Left lung (tissue), 10 donors: ENCODE results near the gene BNIP3. TPM values are rescaled to one million over a fixed set of nuclear protein-coding genes. Genes with fewer than 3 reads are reported as not detected.
"Not testable (repeated sequence)": the region's sequence is repeated elsewhere in the genome, so short reads cannot be mapped to it uniquely, and the experiment has no call there.

Source experiments
- ATAC-seq: fragments of 200-7000 bp; cut with Tn5 transposase; one replicate; pipeline ENCODE4 v1.9.1; 2020; ENCODE audit warnings: moderate library complexity
- DNase-seq, 4 donors: peaks; one replicate each; pipeline ENCODE4 v3.0.0-alpha.2; 2013 to 2020
- H3K27ac ChIP-seq, 2 donors: fragments of 200-600 bp; sonication (generic) in 1 of 2; one replicate each; pipeline versions ENCODE4 v1.5.0 to v1.8.0; 2020 to 2021
- H3K27me3 ChIP-seq, 2 donors: fragments of 200-600 bp; sonication (generic) in 1 of 2; one replicate each; pipeline versions ENCODE4 v1.5.0 to v1.8.0; 2020 to 2021
- H3K36me3 ChIP-seq, 2 donors: fragments of 200-600 bp; sonication (generic) in 1 of 2; one replicate each; pipeline versions ENCODE4 v1.5.0 to v1.8.0; 2020 to 2021
- H3K4me1 ChIP-seq, 2 donors: fragments of 200-600 bp; one replicate each; pipeline ENCODE4 v1.8.0; 2021
- H3K4me3 ChIP-seq, 2 donors: fragments of 200-600 bp; sonication (generic) in 1 of 2; one replicate each; pipeline versions ENCODE4 v1.5.0 to v1.8.0; 2020 to 2021; ENCODE audit warnings: mild to moderate bottlenecking in 1 of 2
- H3K9me3 ChIP-seq, 2 donors: fragments of 200-600 bp; sonication (generic) in 1 of 2; one replicate each; pipeline versions ENCODE4 v1.5.0 to v1.8.0; 2020 to 2021
- intact Hi-C, 2 donors: fragments of 100-400 bp; cut with DNase I; formaldehyde crosslinking; loops; one replicate each; pipeline versions ENCODE4 v1.11.2 to v1.14.2; 2022
- polyA plus RNA-seq, 6 donors: library from polyadenylated mRNA; unstranded; fragments of 120-200 nt; gene quantifications; one replicate each; pipeline ENCODE4 v1.2.1, GENCODE V29; 2013; ENCODE audit not compliant: insufficient read length in 6 of 6
- total RNA-seq, 2 donors: library from RNA; stranded (reverse); fragmentation: NEBNext Ultra II Directional; extraction: Animal tissue kit (Norgen Biotek cat#: 25700); gene quantifications; one replicate each; pipeline ENCODE4 v1.2.1, GENCODE V29; 2021
- TF ChIP-seq, protein P1 (sequence below), 2 donors: fragments of 200-600 bp; sonication (generic) in 1 of 2; IDR thresholded peaks; one replicate each; pipeline versions ENCODE4 v1.5.0 to v1.8.0; 2021; ENCODE audit warnings: antibody characterized with exemption in 2 of 2
- donor health status: DM: no; HTN: yes; CAD: no.
- donor health status: DM: no; HTN: no; CAD: no.

BNIP3 gene
- total and polyA plus RNA-seq, 8 donors = 25.7 to 55.3 (median 36.1) TPM

DNA sequence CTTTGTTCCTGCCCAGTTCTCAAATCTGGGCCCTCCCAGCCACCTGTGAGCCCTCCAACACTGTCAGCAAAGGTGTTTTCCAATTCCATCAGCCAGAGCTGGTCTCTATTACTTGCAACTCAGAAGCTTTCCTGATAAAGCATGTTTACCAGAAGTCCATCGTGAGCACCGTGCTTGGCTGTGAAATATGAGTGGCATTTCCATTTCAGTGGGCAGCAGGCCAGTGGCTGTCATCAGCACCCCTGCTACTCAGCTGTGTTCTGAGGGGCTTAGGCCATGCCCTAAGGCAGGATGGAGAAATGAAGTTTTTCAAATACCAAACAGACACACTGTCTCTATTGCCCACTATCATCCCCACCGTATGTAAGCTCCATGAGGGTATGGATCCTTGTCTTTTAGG is 12.7 kb upstream of the BNIP3 start:
- no peaks in the 10 kb centered on the region for H3K36me3 ChIP-seq
- H3K4me1 ChIP-seq = peaks cover 14 to 19% of the 10 kb centered on the region in 2 donors
- H3K27ac ChIP-seq = no peak overlapping the region
- no peak for ATAC-seq
- intact Hi-C loops = no loop called here
- TF ChIP-seq, protein P1, sequence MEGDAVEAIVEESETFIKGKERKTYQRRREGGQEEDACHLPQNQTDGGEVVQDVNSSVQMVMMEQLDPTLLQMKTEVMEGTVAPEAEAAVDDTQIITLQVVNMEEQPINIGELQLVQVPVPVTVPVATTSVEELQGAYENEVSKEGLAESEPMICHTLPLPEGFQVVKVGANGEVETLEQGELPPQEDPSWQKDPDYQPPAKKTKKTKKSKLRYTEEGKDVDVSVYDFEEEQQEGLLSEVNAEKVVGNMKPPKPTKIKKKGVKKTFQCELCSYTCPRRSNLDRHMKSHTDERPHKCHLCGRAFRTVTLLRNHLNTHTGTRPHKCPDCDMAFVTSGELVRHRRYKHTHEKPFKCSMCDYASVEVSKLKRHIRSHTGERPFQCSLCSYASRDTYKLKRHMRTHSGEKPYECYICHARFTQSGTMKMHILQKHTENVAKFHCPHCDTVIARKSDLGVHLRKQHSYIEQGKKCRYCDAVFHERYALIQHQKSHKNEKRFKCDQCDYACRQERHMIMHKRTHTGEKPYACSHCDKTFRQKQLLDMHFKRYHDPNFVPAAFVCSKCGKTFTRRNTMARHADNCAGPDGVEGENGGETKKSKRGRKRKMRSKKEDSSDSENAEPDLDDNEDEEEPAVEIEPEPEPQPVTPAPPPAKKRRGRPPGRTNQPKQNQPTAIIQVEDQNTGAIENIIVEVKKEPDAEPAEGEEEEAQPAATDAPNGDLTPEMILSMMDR (IDR thresholded peaks at IDR 0.05) = no peak
- H3K27me3 ChIP-seq = no peaks in the 10 kb centered on the region
- H3K4me3 ChIP-seq = no peak overlapping the region
- DNase-seq = no peak
- H3K9me3 ChIP-seq = no peaks in the 10 kb centered on the region

DNA sequence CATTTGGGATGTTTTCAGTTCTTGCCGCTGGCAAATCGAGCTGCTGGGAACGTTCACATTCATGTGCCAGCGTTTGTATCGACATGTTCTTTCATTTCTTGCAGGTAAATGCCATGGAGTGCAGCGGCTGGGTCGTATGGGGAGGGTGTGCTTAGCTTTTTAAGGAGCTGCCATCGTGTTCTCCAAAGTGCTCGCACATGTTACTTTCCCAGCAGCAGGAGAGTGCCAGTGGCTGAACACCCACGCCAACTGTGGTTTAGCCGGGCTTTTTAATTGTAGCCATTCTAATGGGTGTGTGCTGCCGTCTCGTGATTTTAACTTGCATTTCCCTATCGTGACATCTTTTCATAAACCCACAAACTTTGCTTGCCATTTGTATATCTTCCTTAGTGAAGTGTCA is 11.6 kb upstream of the BNIP3 start:
- Histone ChIP-seq H3K4me3 (no peak overlapping the region), H3K27me3 (no peaks in the 10 kb centered on the region), H3K9me3 (no peaks in the 10 kb centered on the region), H3K4me1 (peaks cover 12 to 14% of the 10 kb centered on the region in 2 donors), H3K36me3 (no peaks in the 10 kb centered on the region), H3K27ac (no peak overlapping the region)
- DNase-seq = no peak
- intact Hi-C loops = no loop called here
- no peak for ATAC-seq
- TF ChIP-seq, protein P1 (IDR thresholded peaks at IDR 0.05) = no peak

DNA sequence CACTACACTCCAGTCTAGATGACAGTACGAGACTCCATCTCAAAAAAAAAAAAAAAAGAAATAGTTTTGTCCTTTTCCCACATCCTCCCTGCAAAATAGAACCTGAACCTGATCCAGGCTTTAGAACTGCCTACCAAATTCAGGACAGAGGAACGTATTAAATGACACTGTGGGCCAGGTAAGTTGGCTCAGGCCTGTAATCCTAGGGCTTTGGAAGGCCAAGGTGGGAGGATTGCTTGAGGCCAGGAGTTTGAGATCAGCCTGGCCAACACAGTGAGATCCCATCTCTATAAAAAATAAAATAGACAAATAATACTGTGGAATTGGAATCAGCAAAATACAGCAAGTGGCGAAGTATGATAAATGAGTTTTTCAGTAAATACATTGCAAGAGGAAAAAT is 10.0 kb upstream of the BNIP3 start:
- Histone ChIP-seq H3K27me3 (no peaks in the 10 kb centered on the region), H3K4me3 (no peak overlapping the region), H3K9me3 (no peaks in the 10 kb centered on the region), H3K27ac (no peak overlapping the region), H3K36me3 (no peaks in the 10 kb centered on the region), H3K4me1 (peaks cover under 1 to 2% of the 10 kb centered on the region in 2 donors)
- DNase-seq = no peak
- TF ChIP-seq, protein P1 (IDR thresholded peaks at IDR 0.05) = no peak
- no peak for ATAC-seq
- intact Hi-C loops = no loop called here

DNA sequence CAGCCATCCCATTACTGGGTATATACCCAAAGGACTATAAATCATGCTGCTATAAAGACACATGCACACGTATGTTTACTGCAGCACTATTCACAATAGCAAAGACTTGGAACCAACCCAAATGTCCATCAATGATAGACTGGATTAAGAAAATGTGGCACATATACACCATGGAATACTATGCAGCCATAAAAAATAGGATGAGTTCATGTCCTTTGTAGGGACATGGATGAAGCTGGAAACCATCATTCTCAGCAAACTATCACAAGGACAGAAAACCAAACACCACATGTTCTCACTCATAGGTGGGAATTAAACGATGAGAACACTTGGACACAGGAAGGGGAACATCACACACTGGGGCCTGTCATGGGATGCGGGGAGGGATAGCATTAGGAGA is 6.1 kb upstream of the BNIP3 start:
- DNase-seq, intact Hi-C loops, ATAC-seq, H3K4me1 ChIP-seq, H3K27me3 ChIP-seq, H3K4me3 ChIP-seq, H3K36me3 ChIP-seq, H3K9me3 ChIP-seq, H3K27ac ChIP-seq: not testable (repeated sequence)

DNA sequence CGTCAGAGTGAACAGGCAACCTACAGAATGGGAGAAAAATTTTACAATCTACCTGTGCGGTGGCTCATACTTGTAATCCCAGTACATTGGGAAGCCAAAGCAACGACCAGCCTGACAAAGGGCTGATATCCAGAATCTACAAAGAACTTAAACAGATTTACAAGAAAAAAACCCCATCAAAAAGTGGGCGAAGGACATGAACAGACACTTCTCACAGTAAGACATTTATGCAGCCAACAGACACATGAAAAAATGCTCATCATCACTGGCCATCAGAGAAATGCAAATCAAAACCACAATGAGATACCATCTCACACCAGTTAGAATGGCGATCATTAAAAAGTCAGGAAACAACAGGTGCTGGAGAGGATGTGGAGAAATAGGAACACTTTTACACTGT is 5.6 kb upstream of the BNIP3 start:
- DNase-seq, H3K4me3 ChIP-seq, ATAC-seq, H3K36me3 ChIP-seq, intact Hi-C loops, H3K9me3 ChIP-seq, H3K27ac ChIP-seq, H3K4me1 ChIP-seq: not testable (repeated sequence)
- H3K27me3 ChIP-seq = peaks cover 0 to 10% of the 10 kb centered on the region in 2 donors

DNA sequence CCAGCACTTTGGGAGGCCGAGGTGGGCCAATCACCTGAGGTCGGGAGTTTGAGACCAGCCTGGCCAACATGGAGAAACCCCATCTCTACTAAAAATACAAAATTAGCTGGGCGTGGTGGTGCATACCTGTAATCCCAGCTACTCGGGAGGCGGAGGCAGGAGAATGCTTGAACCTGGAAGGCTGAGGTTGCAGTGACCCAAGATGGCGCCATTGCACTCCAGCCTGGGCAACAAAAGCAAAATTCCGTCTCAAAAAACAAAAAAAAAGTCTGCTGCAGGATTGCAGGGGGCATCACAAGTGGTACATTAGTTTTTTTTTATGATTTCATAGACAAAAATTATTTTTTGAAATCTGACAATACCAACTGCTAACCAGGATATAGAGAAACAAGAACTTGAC is 5.1 kb upstream of the BNIP3 start:
- H3K4me1 ChIP-seq, ATAC-seq, intact Hi-C loops, DNase-seq, H3K9me3 ChIP-seq, H3K36me3 ChIP-seq, H3K4me3 ChIP-seq, H3K27ac ChIP-seq: not testable (repeated sequence)
- H3K27me3 ChIP-seq = peaks cover 0 to 13% of the 10 kb centered on the region in 2 donors

DNA sequence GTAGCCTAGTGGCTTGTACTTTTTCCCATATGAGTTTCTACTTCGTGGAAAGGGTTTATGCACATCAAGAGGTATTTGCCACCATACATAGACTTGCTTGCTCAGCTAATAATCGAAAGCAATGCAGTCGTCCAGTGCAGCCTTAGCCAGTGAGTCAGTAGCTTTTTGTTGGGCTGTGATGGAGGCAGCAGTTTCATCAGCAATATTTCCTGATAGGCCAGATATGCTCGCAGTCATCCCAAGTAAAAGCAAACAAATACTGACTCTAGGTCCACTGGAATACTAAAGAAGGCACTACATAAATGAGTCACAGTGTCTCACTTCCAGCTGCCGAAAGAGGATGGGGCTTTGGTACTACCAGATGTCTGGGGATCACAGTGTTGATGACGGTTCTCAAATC is 2.1 kb upstream of the BNIP3 start:
- Histone ChIP-seq H3K27ac (no peak overlapping the region), H3K4me3 (no peak overlapping the region), H3K27me3 (peaks cover 0 to 39% of the 10 kb centered on the region in 2 donors), H3K4me1 (peaks cover 5 to 27% of the 10 kb centered on the region in 2 donors), H3K9me3 (no peaks in the 10 kb centered on the region), H3K36me3 (no peaks in the 10 kb centered on the region)
- no peak for ATAC-seq
- TF ChIP-seq, protein P1 (IDR thresholded peaks at IDR 0.05) = no peak
- no peak for DNase-seq
- intact Hi-C loops = no loop called here
